T-helper 2 cell treated with Interferon-gamma antibody and Interleukin-4, amounts not matched to agents 100 ng/mL and 5 ng/mL, for 36 hours (primary cell): ENCODE results near the gene SMPD3. TPM values are rescaled to one million over a fixed set of nuclear protein-coding genes. Genes with fewer than 3 reads are reported as not detected.

Experiments used
- intact Hi-C: fragments of 100-400 bp; cut with micrococcal nuclease; formaldehyde crosslinking; loops from one replicate; pipeline ENCODE4 v1.15.1; 2023
- total RNA-seq: library from RNA; stranded (reverse); gene quantifications from 2 replicates; pipeline ENCODE4 v1.2.3, GENCODE V29; 2022

SMPD3 gene
- total RNA-seq, 1 donor from 2014 or later: 3.0 TPM

- intact Hi-C loops: no loop called here
These were observed 76.5 kb downstream of the SMPD3 start for GRCh38 chr16:68371706-68372380.

GRCh38 chr16:68371276-68371651 is 77.0 kb downstream of the SMPD3 start:
- intact Hi-C loops: no loop called here

- intact Hi-C loops: no loop called here
These were observed 77.6 kb downstream of the SMPD3 start for GRCh38 chr16:68370581-68371275.

- intact Hi-C loops: no loop called here
These were observed 78.4 kb downstream of the SMPD3 start for GRCh38 chr16:68369697-68370580.

GRCh38 chr16:68369168-68369567 is 79.1 kb downstream of the SMPD3 start:
- intact Hi-C loops: no loop called here

- intact Hi-C loops: no loop called here
These were observed 79.9 kb downstream of the SMPD3 start for GRCh38 chr16:68368301-68368888.

- intact Hi-C loops: no loop called here
These were observed 80.4 kb downstream of the SMPD3 start for GRCh38 chr16:68367891-68368290.

- intact Hi-C loops: no loop called here
These were observed 80.9 kb downstream of the SMPD3 start for GRCh38 chr16:68367440-68367839.

GRCh38 chr16:68367030-68367429 is 81.3 kb downstream of the SMPD3 start:
- intact Hi-C loops: no loop called here

GRCh38 chr16:68366062-68366461 is 82.2 kb downstream of the SMPD3 start:
- intact Hi-C loops: no loop called here

GRCh38 chr16:68365167-68365817 is 83.0 kb downstream of the SMPD3 start:
- intact Hi-C loops: no loop called here

GRCh38 chr16:68364561-68364998 is 83.7 kb downstream of the SMPD3 start:
- intact Hi-C loops: no loop called here

- intact Hi-C loops: no loop called here
These were observed 84.4 kb downstream of the SMPD3 start for GRCh38 chr16:68363658-68364521.

- intact Hi-C loops: no loop called here
These were observed 85.2 kb downstream of the SMPD3 start for GRCh38 chr16:68362947-68363657.

GRCh38 chr16:68362262-68362913 is 85.9 kb downstream of the SMPD3 start:
- intact Hi-C loops: no loop called here

- intact Hi-C loops: no loop called here
These were observed 86.8 kb downstream of the SMPD3 start for GRCh38 chr16:68361485-68361884.

- intact Hi-C loops: no loop called here
These were observed 87.4 kb downstream of the SMPD3 start for GRCh38 chr16:68360956-68361355.

GRCh38 chr16:68360547-68360946 is 87.8 kb downstream of the SMPD3 start:
- intact Hi-C loops: no loop called here
